H1 (cell line): ENCODE measurements around the gene UTS2B. TPM values are rescaled to one million over a fixed set of nuclear protein-coding genes. Genes with fewer than 3 reads are reported as not detected.

Experiments used
- CTCF ChIA-PET: fragments of 300-600 bp; sonication (Branson Sonifier 250); formaldehyde crosslinking; loops from one replicate; lab custom pipeline; 2021; ENCODE audit not compliant: partially characterized antibody; lab: Charles Lee
- POLR2A ChIA-PET: fragments of 300-600 bp; sonication (Branson Sonifier 250); formaldehyde crosslinking; loops from one replicate; lab custom pipeline; 2021; ENCODE audit warnings: inconsistent platforms; ENCODE audit not compliant: partially characterized antibody; lab: Charles Lee
- DNase-seq, 2 experiments: peaks; one replicate each; pipeline versions ENCODE4 v3.0.0 to v3.0.0-alpha.2; 2010 to 2022; ENCODE audit warnings: low spot score in 2 of 2, low read depth in 1 of 2, mixed read lengths in 1 of 2
- FAIRE-seq: peaks from 2 replicates; lab custom pipeline; 2011; peaks lifted over from hg19 to GRCh38; lab: Jason Lieb, UNC
- H2AFZ ChIP-seq: 2 replicates; pipeline ENCODE4 v1.8.1; 2012; ENCODE audit warnings: low read length, inconsistent platforms
- H2AK5ac ChIP-seq: 2 replicates; pipeline ENCODE4 v1.6.1; 2013; ENCODE audit warnings: low read depth, low read length
- H2BK120ac ChIP-seq: replicated peaks from 2 replicates; pipeline ENCODE3; 2013; ENCODE audit warnings: low read depth, low read length, inconsistent platforms
- H2BK12ac ChIP-seq: 2 replicates; pipeline ENCODE4 v1.6.1; 2013; ENCODE audit warnings: low read depth, low read length
- H2BK15ac ChIP-seq: 2 replicates; pipeline ENCODE4 v1.6.1; 2013; ENCODE audit warnings: low read length
- H2BK20ac ChIP-seq: 2 replicates; pipeline ENCODE4 v1.6.1; 2013; ENCODE audit warnings: low read length
- H2BK5ac ChIP-seq: 2 replicates; pipeline ENCODE4 v1.6.1; 2013; ENCODE audit warnings: low read depth, low read length
- H3K14ac ChIP-seq: 2 replicates; pipeline ENCODE4 v1.6.1; 2013; ENCODE audit warnings: inconsistent platforms; ENCODE audit not compliant: insufficient read length
- H3K18ac ChIP-seq: 2 replicates; pipeline ENCODE4 v1.6.1; 2013; ENCODE audit warnings: low read length; ENCODE audit errors: extremely low read depth
- H3K23ac ChIP-seq: 2 replicates; pipeline ENCODE4 v1.6.1; 2013; ENCODE audit warnings: inconsistent platforms; ENCODE audit not compliant: insufficient read length
- H3K23me2 ChIP-seq: 2 replicates; pipeline ENCODE4 v1.6.1; 2013; ENCODE audit warnings: low read depth, low read length
- H3K27ac ChIP-seq: 2 replicates; pipeline ENCODE4 v1.6.1; 2011; ENCODE audit warnings: low read depth, low read length, inconsistent platforms
- H3K27me3 ChIP-seq, 4 experiments: replicated peaks in 1 of 4; 1 replicate in 1 of 4; 2 replicates in 3 of 4; pipeline versions ENCODE4 v1.6.1 to v1.8.1; 2011 to 2013; ENCODE audit warnings: low read length in 3 of 4, mild to moderate bottlenecking in 3 of 4, inconsistent platforms in 2 of 4, mixed read lengths in 2 of 4, moderate library complexity in 1 of 4; ENCODE audit not compliant: control insufficient read depth in 3 of 4, insufficient read depth in 3 of 4; ENCODE audit errors: extremely low read depth in 1 of 4
- H3K36me3 ChIP-seq, 4 experiments: 2 replicates each; pipeline versions ENCODE4 v1.6.1 to v1.8.1; 2011 to 2013; ENCODE audit warnings: mild to moderate bottlenecking in 4 of 4, low read length in 3 of 4, moderate library complexity in 2 of 4, control low read depth in 1 of 4, inconsistent platforms in 1 of 4; ENCODE audit not compliant: insufficient read depth in 4 of 4, control insufficient read depth in 2 of 4
- H3K4ac ChIP-seq: replicated peaks from 2 replicates; pipeline ENCODE3; 2013; ENCODE audit warnings: low read length, low read depth, mixed read lengths, inconsistent platforms; ENCODE audit not compliant: insufficient read length
- H3K4me1 ChIP-seq, 4 experiments: replicated peaks in 1 of 4; 1 replicate in 1 of 4; 2 replicates in 3 of 4; pipeline versions ENCODE4 v1.6.1 to v1.8.1; 2011 to 2013; ENCODE audit warnings: low read length in 3 of 4, inconsistent platforms in 2 of 4, mixed read lengths in 1 of 4; ENCODE audit not compliant: insufficient read depth in 4 of 4, control insufficient read depth in 3 of 4
- H3K4me2 ChIP-seq, 2 experiments: 2 replicates each; pipeline versions ENCODE4 v1.6.1 to v1.8.1; 2011 to 2013; ENCODE audit warnings: low read depth in 2 of 2, low read length in 2 of 2, control low read depth in 1 of 2, inconsistent platforms in 1 of 2, mild to moderate bottlenecking in 1 of 2; ENCODE audit not compliant: insufficient read depth in 1 of 2
- H3K4me3 ChIP-seq, 4 experiments: fragments of 200-600, 300-600 bp in 1 of 4; sonication (generic), shearing (Covaris generic), sonication (Bioruptor Twin) in 1 of 4; 2 replicates each; pipeline versions ENCODE4 v1.5.1 to v1.8.1; 2011 to 2016; ENCODE audit warnings: low read length in 4 of 4, low read depth in 3 of 4, control low read depth in 2 of 4, inconsistent platforms in 2 of 4, mild to moderate bottlenecking in 2 of 4, mixed read lengths in 1 of 4, moderate library complexity in 1 of 4; ENCODE audit not compliant: insufficient read depth in 2 of 4; ENCODE audit errors: extremely low read depth in 1 of 4
- H3K56ac ChIP-seq: replicated peaks from 2 replicates; pipeline ENCODE3; 2013; ENCODE audit warnings: low read depth, mild to moderate bottlenecking, mixed read lengths, low read length, inconsistent platforms; ENCODE audit not compliant: insufficient read length
- H3K79me1 ChIP-seq: 2 replicates; pipeline ENCODE4 v1.6.1; 2013; ENCODE audit warnings: low read depth, low read length, control low read depth
- H3K79me2 ChIP-seq, 2 experiments: 2 replicates each; pipeline versions ENCODE4 v1.6.1 to v1.8.1; 2012 to 2013; ENCODE audit warnings: low read length in 2 of 2, mild to moderate bottlenecking in 2 of 2, inconsistent platforms in 1 of 2; ENCODE audit not compliant: insufficient read depth in 2 of 2, control insufficient read depth in 1 of 2
- H3K9ac ChIP-seq, 4 experiments: replicated peaks in 1 of 4; 1 replicate in 1 of 4; 2 replicates in 3 of 4; pipeline versions ENCODE4 v1.6.1 to v1.8.1; 2011 to 2013; ENCODE audit warnings: low read depth in 3 of 4, low read length in 3 of 4, control low read depth in 2 of 4, mild to moderate bottlenecking in 2 of 4, moderate library complexity in 2 of 4, inconsistent platforms in 1 of 4; ENCODE audit errors: extremely low read depth in 1 of 4
- H3K9me3 ChIP-seq, 2 experiments: 2 replicates each; pipeline versions ENCODE4 v1.6.1 to v1.8.1; 2012 to 2013; ENCODE audit warnings: mild to moderate bottlenecking in 2 of 2, moderate library complexity in 2 of 2, control low read depth in 1 of 2, inconsistent platforms in 1 of 2, low read depth in 1 of 2, low read length in 1 of 2, mixed read lengths in 1 of 2; ENCODE audit not compliant: insufficient read depth in 2 of 2
- H4K20me1 ChIP-seq, 2 experiments: replicated peaks in 1 of 2; 2 replicates each; pipeline versions ENCODE3 to v1.8.1; 2011 to 2013; ENCODE audit warnings: inconsistent platforms in 2 of 2, low read length in 2 of 2, mild to moderate bottlenecking in 1 of 2; ENCODE audit not compliant: insufficient read depth in 2 of 2, control insufficient read depth in 1 of 2
- H4K5ac ChIP-seq: 2 replicates; pipeline ENCODE4 v1.6.1; 2013; ENCODE audit warnings: low read length, low read depth, mixed read lengths, inconsistent platforms; ENCODE audit not compliant: insufficient read length
- H4K8ac ChIP-seq: 2 replicates; pipeline ENCODE4 v1.8.0; 2013; ENCODE audit warnings: mild to moderate bottlenecking, moderate library complexity, low read length, inconsistent platforms; ENCODE audit not compliant: insufficient read depth; ENCODE audit errors: extremely low read depth
- H4K91ac ChIP-seq: replicated peaks from 2 replicates; pipeline ENCODE3; 2013; ENCODE audit warnings: low read length, mixed read lengths, inconsistent platforms; ENCODE audit not compliant: insufficient read length
- BACH1 ChIP-seq: IDR thresholded peaks from 2 replicates; pipeline ENCODE4 v1.6.1; 2012; ENCODE audit warnings: low read length, improper control_type of control experiment
- EGR1 ChIP-seq: IDR thresholded peaks from 2 replicates; pipeline ENCODE4 v1.6.1; 2011; ENCODE audit warnings: low read depth, low read length, borderline replicate concordance
- KDM5A ChIP-seq: fragments of 200-600 bp; IDR thresholded peaks from 2 replicates; pipeline ENCODE4 v1.7.1; 2012; ENCODE audit warnings: mild to moderate bottlenecking, low read length, inconsistent platforms, mixed read lengths
- WGBS, 2 experiments: shearing (Covaris generic) in 1 of 2; methylation state at CpG; one replicate each; pipeline versions ENCODE4 v1.1.6 to v1.1.7; 2013 to 2015; ENCODE audit warnings: low lambda C conversion rate in 2 of 2, mixed read lengths in 2 of 2, inconsistent platforms in 1 of 2, low coverage in 1 of 2, missing lambda C conversion rate in 1 of 2; ENCODE audit not compliant: insufficient replicate concordance in 2 of 2, insufficient coverage in 1 of 2, insufficient read length in 1 of 2; ENCODE audit errors: extremely low coverage in 1 of 2, missing lambda C conversion rate in 1 of 2; 5-methylcytosine and 5-hydroxymethylcytosine counted together
- polyA plus RNA-seq, 7 experiments: library from polyadenylated mRNA; depleted of rRNA in 3 of 7; stranded (reverse) in 5 of 7; unstranded in 2 of 7; fragments of >200 nt in 5 of 7; fragments of 200-250 nt in 2 of 7; gene quantifications; 1 replicate in 5 of 7; 2 replicates in 1 of 7; 4 replicates in 1 of 7; pipeline versions ENCODE4 v1.2.1 to v1.2.3, GENCODE V29; 2011 to 2013; ENCODE audit warnings: missing spikeins in 2 of 7, mixed read lengths in 2 of 7
- total RNA-seq: library from RNA; stranded (reverse); fragmentation: NEBNext Ultra II Directional; extraction: Animal tissue kit (Norgen Biotek cat#: 25700); gene quantifications from 2 replicates; pipeline ENCODE4 v1.2.1, GENCODE V29; 2021

UTS2B gene
- total and polyA plus RNA-seq, 2 of the 8 experiments (the other 6 are each of a cell fraction or from before 2014, with no cell fraction given) = not detected

- Histone ChIP-seq H4K5ac (no peak overlapping the region), H3K56ac (no peak overlapping the region), H2AK5ac (no peak overlapping the region), H3K27me3 (no peaks in the 10 kb centered on the region), H3K9ac (no peak overlapping the region), H2BK120ac (no peak overlapping the region), H3K4me3 (peak overlapping the region in 1 of 4 experiments; percentile 37; a peak in 1 of 8 replicates), H3K4me2 (peak overlapping the region in 1 of 2 experiments; percentile 24; a peak in 1 of 4 replicates), H3K4me1 (peaks cover 0 to 12% (median 8%) of the 10 kb centered on the region in 4 experiments; a peak in 3 of 7 replicates), H2AFZ (no peak overlapping the region), H2BK20ac (no peak overlapping the region), H3K79me2 (no peaks in the 10 kb centered on the region)
- TF ChIP-seq BACH1 (no peak), EGR1 (no peak), KDM5A (no peak)
- TF ChIP-seq, all 59 proteins: peak for 0
- DNase-seq (no peak), FAIRE-seq (no peak)
- no peak overlapping the region for H2BK5ac ChIP-seq
- H3K79me1 ChIP-seq = no peaks in the 10 kb centered on the region
- no peak overlapping the region for H4K8ac ChIP-seq
- H3K23me2 ChIP-seq = no peaks in the 10 kb centered on the region
- H3K9me3 ChIP-seq = no peaks in the 10 kb centered on the region
- H2BK12ac ChIP-seq = no peak overlapping the region
- no peak overlapping the region for H4K91ac ChIP-seq
- CTCF ChIA-PET = interaction anchor here (0.7 to 1.1 kb wide), 2 partner anchors 10 to 124 kb away, joined by 3 to 4 read pairs; no protein-coding TSS in a partner anchor
- H3K4ac ChIP-seq = no peak overlapping the region
- no peak overlapping the region for H2BK15ac ChIP-seq
- no peaks in the 10 kb centered on the region for H3K36me3 ChIP-seq
- POLR2A ChIA-PET = no interaction called here
- no peak overlapping the region for H3K14ac ChIP-seq
- no peak overlapping the region for H3K27ac ChIP-seq
- H3K23ac ChIP-seq = no peak overlapping the region
- H3K18ac ChIP-seq = no peak overlapping the region
- H4K20me1 ChIP-seq = no peaks in the 10 kb centered on the region
- 79% methylated on average over 3 of the region's 3 CpGs; no CpG with 5 or more reads in 1 of the 2 experiments for WGBS, 2 experiments
Observed at GRCh38 chr3:191254098-191254873, 76.0 kb downstream of the UTS2B start.
